ENCODE results near the gene ATRIP.
"Not testable (repeated sequence)": the region's sequence is repeated elsewhere in the genome, so short reads cannot be mapped to it uniquely, and the experiment has no call there.

Gene ATRIP

GRCh38 chr3:48435774-48436476, 10.6 kb upstream of the ATRIP start:
- DNase-seq = peak; percentile 29 to 94 (median 76)

DNA sequence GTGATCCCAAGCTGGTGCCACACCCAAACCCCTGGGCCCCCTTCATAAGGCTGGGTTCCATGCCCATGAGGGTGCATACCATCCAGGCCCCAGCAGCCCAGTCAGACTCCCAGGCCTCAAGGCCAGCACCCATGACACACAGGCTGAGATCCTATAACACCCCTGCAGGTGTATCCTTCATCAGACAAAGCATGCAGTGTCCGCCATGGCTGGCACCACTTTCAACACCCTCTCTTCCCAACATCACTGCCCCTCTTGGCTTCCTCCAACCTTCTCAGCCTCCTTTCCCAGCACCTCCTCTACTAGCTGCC, 10.1 kb upstream of the ATRIP start:
- no peak for DNase-seq

GRCh38 chr3:48436855-48437254, 9.7 kb upstream of the ATRIP start:
- no peak for DNase-seq

GRCh38 chr3:48437812-48438211, 8.7 kb upstream of the ATRIP start:
- no peak for DNase-seq

GRCh38 chr3:48439820-48440589, 6.5 kb upstream of the ATRIP start, which contains the start of the genes CCDC51 and TMA7:
TSS of gene CCDC51 (minus strand) at chr3:48440119. CDS start at chr3:48435128, 4,991 bp downstream.
TSS of gene TMA7 (plus strand) at chr3:48440257. CDS start at chr3:48440297, 40 bp downstream.
- peak; percentile 87 to 99 (median 97) for DNase-seq

GRCh38 chr3:48440590-48440958, 6.0 kb upstream of the ATRIP start:
- DNase-seq = no peak

DNA sequence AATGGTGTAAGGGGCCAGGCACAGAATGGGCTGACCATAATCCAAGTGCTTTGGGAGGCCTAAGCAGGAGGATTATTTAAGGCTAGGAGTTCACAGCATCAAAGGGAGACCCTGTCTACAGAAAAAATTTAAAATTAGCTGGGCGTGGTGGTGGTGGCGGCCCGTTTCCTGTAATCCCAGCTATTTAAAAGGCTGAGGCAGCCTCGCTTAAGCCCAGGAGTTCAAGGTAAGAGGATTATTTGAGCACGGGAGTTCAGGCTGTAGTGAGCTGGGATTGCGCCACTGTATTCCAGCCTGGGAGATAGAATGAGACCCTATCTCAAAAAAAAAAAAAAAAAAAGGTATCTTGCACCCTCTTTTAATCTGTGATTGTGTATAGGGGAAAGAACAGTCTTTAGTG, 4.6 kb upstream of the ATRIP start:
- DNase-seq = no peak

GRCh38 chr3:48445277-48445882, 1.2 kb upstream of the ATRIP start:
- no peak for DNase-seq

DNA sequence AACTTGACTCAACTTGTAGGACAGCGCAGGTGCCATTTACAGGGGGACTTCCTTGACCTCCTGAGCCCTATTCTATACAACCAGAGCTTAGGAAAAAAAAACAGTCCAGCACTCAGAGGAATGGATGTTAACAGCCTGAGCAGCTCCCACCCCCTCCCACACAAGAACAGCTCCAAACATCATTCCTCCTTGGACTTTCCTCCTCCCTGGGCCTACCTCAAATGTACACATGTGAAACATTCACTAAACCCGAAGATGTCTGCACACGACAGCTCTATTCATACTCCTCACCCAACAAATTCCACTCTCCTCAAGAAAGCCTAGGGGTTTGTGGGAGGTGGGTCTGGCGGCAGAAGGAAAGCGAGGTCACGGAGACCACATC, 503 bp upstream of the ATRIP start:
- no peak for DNase-seq

DNA sequence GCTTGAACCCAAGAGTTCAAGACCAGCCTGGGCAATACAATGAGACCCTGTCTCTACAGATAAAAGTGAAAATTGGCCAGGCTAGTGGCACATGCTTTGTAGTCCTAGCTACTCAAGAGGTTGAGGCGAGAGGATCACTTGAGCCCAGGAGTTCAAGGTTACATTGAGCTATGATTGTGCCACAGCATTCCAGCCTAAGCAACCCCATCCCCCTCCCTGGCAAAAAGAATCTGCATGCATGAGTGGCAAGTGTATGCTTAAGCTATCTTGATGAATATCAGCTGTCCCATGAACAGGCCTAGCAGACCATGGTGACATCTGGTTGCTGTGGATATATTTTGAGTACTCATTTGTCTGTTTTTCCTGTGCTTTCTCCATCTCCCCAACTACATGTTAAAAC, 4.7 kb downstream of the ATRIP start:
- no peak for DNase-seq

DNA sequence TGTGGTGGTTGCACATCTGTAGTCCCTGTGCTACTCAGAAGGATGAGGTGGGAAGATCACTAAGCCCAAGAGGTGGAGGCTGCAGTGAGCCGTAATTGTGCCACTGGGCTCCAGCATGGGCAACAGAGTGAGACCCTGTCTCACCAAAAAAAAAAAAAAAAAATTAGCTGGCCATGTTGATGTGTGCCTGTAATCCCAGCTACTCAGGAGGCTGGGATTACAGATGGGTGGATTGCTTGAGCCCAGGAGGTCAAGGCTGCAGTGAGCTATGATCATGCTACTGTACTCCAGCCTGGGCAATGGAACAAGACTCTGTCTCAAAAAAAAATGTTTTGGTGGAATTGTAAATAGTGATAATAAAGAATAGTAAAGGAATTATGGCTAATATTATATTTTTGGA, 9.9 kb downstream of the ATRIP start:
- no peak for DNase-seq

- no peak for DNase-seq
Observed at GRCh38 chr3:48459331-48459730, 12.8 kb downstream of the ATRIP start.

DNA sequence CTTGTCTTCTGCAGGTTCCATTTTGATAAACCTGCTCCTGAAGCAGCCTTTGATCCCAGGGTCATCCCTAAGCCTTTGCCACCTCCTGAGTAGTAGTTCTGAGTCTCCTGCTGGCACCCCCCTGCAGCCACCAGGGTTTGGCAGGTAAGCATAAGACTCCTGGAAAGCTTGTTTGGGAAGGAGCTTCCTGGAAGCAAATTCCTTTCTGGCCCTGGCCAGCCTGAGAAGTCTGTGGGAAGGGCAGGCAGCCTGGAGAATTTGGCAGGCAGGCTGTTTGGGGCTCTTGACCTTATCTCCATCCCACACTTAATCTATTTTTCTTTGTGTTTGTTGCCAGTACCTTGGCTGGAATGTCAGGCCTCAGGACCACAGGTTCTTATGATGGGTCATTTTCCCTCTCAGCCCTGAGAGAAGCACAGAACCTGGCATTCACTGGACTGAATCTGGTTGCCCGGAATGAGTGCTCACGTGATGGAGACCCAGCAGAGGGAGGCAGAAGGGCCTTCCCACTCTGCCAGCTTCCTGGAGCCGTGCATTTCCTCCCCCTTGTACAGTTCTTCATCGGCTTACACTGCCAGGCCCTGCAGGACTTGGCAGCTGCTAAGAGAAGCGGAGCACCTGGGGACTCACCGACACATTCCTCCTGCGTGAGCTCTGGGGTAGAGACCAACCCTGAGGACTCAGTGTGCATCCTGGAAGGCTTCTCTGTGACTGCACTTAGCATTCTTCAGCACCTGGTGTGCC, 13.4 kb downstream of the ATRIP start:
- no peak for DNase-seq

GRCh38 chr3:48460517-48460902, 14.0 kb downstream of the ATRIP start:
- no peak for DNase-seq

DNA sequence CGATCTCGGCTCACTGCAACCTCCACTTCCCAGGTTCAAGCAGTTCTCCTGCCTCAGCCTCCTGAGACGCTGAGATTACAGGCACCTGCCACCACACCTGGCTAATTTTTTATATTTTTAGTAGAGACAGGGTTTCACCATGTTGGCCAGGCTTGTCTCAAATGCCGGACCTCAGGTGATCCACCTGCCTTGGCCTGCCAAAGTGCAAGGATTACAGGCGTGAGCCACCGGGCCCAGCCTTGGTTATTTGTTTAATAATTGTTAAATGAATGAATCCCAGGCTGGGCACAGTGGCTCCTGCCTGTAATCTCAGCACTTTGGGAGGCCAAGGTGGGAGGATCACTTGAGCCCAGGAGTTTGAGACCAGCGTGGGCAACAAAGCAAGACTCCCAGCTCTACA, 15.2 kb downstream of the ATRIP start:
- not testable (repeated sequence) for DNase-seq

DNA sequence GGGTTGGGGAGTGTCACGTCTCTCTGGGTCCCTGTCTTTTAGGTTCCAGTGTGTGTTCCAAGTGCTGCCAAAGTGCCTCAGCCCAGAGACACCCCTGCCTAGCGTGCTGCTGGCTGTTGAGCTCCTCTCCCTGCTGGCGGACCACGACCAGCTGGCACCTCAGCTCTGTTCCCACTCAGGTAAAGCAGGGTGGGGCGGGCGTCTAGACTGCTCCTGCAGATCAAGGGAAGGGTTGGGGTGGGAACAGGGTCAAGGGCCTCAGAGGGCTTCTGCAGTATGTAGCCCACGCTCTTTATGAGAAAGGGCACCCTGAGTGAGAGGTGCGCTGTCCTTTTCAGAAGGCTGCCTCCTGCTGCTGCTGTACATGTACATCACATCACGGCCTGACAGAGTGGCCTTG, 17.2 kb downstream of the ATRIP start:
- no peak for DNase-seq

- peak in 2 of 56 donors; percentile 56 to 64 for DNase-seq
Observed at GRCh38 chr3:48464713-48465221, 18.2 kb downstream of the ATRIP start.

DNA sequence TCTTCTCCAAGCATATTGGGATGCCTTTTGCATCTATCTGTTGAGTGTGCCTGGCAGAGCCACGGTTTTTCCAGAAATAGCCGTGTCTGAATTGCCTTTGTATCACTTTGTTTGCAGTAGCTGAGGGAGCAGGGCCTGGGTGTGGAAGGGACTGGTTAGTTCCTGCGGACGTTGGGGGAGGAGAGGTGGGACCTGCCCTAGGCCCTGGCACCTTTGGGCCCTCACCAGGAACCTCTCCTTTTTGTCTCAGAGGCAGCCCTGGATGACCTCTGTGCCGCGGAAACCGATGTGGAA, 18.6 kb downstream of the ATRIP start:
- DNase-seq = peak in 1 of 56 donors; percentile 69

DNA sequence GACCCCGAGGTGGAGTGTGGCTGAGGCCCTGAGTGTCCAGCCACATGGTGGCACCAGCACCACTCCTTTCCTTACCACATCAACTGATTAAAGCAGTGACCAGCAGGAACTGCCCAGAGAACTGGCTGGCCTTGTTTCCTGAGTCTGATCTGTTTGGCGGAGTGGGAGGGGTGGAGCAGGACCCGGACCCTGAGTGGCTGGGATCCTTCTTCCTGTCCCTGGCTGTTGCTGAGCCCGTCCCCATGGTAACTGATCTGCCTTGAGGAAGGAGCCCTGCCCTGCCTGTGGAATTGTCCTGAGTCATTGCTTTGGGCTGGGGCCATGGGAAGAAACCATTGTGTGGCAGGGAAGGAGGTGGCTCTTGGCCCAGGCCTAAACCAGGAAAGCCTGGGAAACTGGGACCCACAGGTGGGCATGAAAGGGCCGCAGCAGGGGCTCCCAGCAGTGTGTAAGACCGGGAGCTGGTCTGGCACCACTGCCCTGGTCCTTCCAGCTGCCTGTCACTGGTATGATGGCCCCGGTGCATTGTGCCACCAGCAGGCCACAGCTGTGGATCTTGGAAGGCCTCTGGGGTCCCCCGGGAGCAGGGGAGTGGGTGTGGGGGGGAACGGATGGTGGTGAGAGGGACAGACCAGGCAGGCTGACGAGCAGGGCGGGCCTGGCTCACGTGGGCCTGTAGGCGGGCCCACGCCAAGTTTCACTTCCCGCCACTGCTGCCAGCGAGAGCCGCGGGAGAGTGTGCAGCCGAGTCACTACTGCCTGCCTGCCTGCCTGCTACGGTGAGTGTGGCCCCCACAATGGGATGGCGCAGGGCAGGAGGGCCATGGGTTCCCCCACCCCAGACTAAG, 19.2 kb downstream of the ATRIP start:
- peak; percentile 62 to 100 (median 97) for DNase-seq

DNA sequence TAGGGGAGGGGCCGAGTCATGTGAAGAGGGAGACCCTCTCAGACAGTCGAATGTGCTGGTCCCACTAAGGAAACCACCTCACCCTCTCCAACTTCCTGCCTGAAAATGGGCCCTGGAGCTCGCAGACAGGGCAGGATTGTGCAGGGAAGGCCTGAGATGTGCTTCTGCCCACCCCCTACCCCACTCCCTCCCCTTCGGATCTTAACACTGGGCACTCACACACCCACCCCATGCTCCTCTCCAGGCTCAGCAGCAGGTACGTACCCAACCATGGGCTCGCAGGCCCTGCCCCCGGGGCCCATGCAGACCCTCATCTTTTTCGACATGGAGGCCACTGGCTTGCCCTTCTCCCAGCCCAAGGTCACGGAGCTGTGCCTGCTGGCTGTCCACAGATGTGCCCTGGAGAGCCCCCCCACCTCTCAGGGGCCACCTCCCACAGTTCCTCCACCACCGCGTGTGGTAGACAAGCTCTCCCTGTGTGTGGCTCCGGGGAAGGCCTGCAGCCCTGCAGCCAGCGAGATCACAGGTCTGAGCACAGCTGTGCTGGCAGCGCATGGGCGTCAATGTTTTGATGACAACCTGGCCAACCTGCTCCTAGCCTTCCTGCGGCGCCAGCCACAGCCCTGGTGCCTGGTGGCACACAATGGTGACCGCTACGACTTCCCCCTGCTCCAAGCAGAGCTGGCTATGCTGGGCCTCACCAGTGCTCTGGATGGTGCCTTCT, 20.0 kb downstream of the ATRIP start:
- peak in 6 of 56 donors; percentile 13 to 51 (median 34) for DNase-seq
